Stimulated activated naive CD8-positive, alpha-beta T cell treated with anti-CD3 and anti-CD28 coated beads, Interleukin-15, amount 100 ng/mL, for 72 hours (primary cell): ENCODE data around the gene RNF224.
"Not testable (repeated sequence)": the region's sequence is repeated elsewhere in the genome, so short reads cannot be mapped to it uniquely, and the experiment has no call there.

Source experiments
- ATAC-seq: fragments of 150-1000 bp; cut with Tn5 transposase; 2 replicates; pipeline ENCODE4 v1.10.0; 2021; ENCODE audit warnings: mild to moderate bottlenecking, moderate library complexity
- DNase-seq, 2 donors: peaks; one replicate each; pipeline ENCODE4 v3.0.0; 2021 to 2022
- H3K27ac Mint-ChIP-seq, 2 donors: one replicate each; pipeline ENCODE4 v1.8.0; 2022; ENCODE audit warnings: mild to moderate bottlenecking in 2 of 2, mixed read lengths in 2 of 2, moderate library complexity in 2 of 2
- H3K27me3 Mint-ChIP-seq: one replicate; pipeline ENCODE4 v1.8.0; 2022; ENCODE audit warnings: mixed read lengths
- H3K4me1 Mint-ChIP-seq: one replicate; pipeline ENCODE4 v1.8.0; 2022; ENCODE audit warnings: mild to moderate bottlenecking, mixed read lengths
- H3K4me3 Mint-ChIP-seq, 2 donors: one replicate each; pipeline ENCODE4 v1.8.0; 2022; ENCODE audit warnings: mild to moderate bottlenecking in 2 of 2, mixed read lengths in 2 of 2, moderate library complexity in 1 of 2
- H3K9me3 Mint-ChIP-seq, 2 donors: one replicate each; pipeline ENCODE4 v1.8.0; 2022; ENCODE audit warnings: mixed read lengths in 2 of 2

Gene RNF224

GRCh38 chr9:137256362-137256761 lies 29.1 kb downstream of the RNF224 start:
- DNase-seq (no peak), ATAC-seq (no peak)
- Mint-ChIP-seq H3K4me3 (peak overlapping the region; percentile 81 to 87), H3K27me3 (peaks cover 6% of the 10 kb centered on the region), H3K4me1 (peaks cover 24% of the 10 kb centered on the region), H3K27ac (no peak overlapping the region), H3K9me3 (no peaks in the 10 kb centered on the region)

- H3K27me3 Mint-ChIP-seq: peaks cover 6% of the 10 kb centered on the region
- no peak overlapping the region for H3K27ac Mint-ChIP-seq
- DNase-seq (no peak), ATAC-seq (no peak)
- peaks cover 29% of the 10 kb centered on the region for H3K4me1 Mint-ChIP-seq
- H3K4me3 Mint-ChIP-seq: peak overlapping the region; percentile 39 to 87
- H3K9me3 Mint-ChIP-seq: no peaks in the 10 kb centered on the region
Measured at GRCh38 chr9:137256856-137257255, 29.6 kb downstream of the RNF224 start.

DNA sequence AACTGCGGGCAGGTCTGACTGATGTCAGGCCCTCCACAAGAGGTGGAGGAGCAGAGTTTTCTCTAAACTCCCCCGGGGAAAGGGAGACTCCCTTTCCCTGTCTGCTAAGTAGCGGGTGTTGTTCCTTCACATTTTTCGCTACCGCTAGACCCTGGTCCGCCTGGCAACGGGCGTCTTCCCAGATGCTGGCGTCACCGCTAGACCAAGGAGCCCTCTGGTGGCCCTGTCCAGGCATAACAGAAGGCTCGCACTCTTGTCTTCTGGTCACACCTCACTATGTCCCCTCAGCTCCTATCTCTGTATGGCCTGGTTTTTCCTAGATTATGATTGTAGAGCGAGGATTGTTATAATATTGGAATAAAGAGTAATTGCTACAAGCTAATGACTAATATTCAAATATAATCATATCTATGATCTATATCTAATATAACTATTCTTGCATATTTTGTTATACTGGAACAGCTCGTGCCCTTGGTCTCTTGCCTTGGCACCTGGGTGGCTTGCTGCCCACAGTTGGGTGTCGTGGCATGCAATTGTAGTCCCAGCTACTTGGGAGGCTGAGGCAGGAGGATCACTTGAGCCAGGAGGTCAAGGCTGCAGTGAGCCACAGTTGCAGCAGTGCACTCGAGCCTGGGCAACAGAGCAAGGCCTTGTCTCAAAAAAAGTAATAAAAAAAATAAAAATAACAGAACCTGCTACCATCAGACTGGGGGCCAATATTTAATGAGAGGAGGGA lies 35.0 kb downstream of the RNF224 start:
- not testable (repeated sequence) for H3K27me3 Mint-ChIP-seq, H3K9me3 Mint-ChIP-seq, DNase-seq, H3K4me3 Mint-ChIP-seq, H3K4me1 Mint-ChIP-seq, ATAC-seq
- peak overlapping the region in 1 of 2 donors; percentile 34 for H3K27ac Mint-ChIP-seq

DNA sequence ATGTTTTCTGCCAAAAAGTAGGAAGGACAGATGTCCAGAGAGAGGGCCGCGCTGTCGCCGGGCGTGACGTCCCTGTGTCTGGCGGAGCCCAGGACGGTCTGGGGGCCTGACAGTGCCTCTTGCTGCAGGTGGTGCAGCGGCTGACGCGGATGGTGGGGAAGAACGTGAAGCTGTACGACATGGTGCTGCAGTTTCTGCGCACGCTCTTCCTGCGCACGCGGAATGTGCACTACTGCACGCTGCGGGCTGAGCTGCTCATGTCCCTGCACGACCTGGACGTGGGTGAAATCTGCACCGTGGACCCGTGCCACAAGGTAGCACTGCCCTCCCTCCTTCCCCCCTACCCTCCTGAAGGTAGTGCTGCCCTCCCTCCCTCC lies 35.6 kb downstream of the RNF224 start:
- DNase-seq (no peak), ATAC-seq (no peak)
- Mint-ChIP-seq H3K9me3 (no peaks in the 10 kb centered on the region), H3K4me3 (no peak overlapping the region), H3K27me3 (no peaks in the 10 kb centered on the region), H3K4me1 (peaks cover 10% of the 10 kb centered on the region), H3K27ac (peak overlapping the region in 1 of 2 donors; percentile 34)

DNA sequence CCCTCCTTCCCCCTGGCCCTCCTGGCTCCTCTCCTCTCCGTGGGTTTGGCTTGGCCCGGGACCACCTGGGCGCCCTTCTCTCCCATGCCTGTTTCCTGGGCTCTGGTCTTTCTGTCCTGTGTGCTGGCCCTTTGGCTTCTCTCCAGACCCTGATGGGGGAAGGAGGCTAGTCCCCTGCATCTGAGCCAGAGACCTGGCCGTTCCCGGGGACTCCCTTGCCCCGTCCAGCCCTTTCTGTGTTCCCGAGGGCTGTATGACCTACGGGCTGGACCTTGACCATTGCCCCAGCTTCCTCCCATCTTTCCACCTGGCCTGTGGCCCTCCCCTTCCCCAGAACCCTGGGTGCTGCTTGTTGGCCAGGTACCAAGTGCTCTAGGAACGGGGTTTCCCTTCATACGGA lies 36.2 kb downstream of the RNF224 start:
- no peaks in the 10 kb centered on the region for H3K27me3 Mint-ChIP-seq
- H3K27ac Mint-ChIP-seq: peak overlapping the region in 1 of 2 donors; percentile 72
- peaks cover 10% of the 10 kb centered on the region for H3K4me1 Mint-ChIP-seq
- DNase-seq (no peak), ATAC-seq (no peak)
- H3K9me3 Mint-ChIP-seq: no peaks in the 10 kb centered on the region
- H3K4me3 Mint-ChIP-seq: no peak overlapping the region

DNA sequence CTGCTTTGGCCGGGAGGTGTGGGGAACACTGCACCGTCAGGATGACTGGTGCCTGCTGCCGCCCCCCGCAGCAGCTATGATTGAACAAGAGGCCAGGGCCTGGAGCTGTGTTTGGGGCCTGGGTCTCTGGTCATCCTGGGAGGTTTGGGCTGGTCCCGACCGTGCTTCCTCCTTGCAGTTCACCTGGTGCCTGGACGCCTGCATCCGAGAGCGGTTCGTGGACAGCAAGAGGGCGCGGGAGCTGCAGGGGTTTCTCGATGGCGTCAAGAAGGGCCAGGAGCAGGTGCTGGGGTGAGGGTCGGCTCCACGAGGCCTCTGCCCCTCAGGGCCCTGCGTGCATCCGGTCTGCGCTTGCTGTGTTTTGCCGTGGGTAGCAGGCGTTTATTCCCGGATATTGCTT lies 36.8 kb downstream of the RNF224 start:
- no peaks in the 10 kb centered on the region for H3K27me3 Mint-ChIP-seq
- no peaks in the 10 kb centered on the region for H3K9me3 Mint-ChIP-seq
- no peak overlapping the region for H3K4me3 Mint-ChIP-seq
- no peak for DNase-seq
- no peak overlapping the region for H3K27ac Mint-ChIP-seq
- ATAC-seq: no peak
- H3K4me1 Mint-ChIP-seq: peaks cover 10% of the 10 kb centered on the region

DNA sequence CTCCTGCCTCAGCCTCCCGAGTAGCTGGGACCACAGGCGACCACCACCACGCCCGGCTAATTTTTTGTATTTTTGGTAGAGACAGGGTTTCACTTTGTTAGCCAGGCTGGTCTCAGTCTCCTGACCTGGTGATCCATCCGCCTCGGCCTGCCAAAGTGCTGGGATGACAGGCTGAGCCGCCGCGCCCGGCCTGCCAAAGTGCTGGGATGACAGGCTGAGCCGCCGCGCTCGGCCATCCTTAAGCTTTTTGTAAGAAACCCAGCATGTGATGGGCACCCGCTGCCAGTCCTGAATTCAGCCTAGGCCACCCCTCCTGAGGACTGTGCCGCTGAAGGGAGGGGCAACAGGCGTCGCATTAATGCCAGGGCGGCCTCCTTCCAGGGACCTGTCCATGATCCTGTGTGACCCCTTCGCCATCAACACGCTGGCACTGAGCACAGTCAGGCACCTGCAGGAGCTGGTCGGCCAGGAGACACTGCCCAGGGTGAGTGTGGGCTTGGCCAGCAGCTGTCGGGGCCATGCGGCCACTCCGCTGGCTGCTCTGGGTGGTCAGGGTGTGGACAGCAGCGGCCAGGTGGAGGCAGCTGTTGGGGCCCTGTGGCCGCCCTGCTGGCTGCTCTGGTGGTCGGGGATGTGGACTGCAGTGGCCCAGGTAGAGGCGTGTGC lies 38.3 kb downstream of the RNF224 start:
- no peaks in the 10 kb centered on the region for H3K9me3 Mint-ChIP-seq
- peaks cover 18% of the 10 kb centered on the region for H3K4me1 Mint-ChIP-seq
- peak overlapping the region in 1 of 2 donors; percentile 10 for H3K27ac Mint-ChIP-seq
- DNase-seq: no peak
- H3K27me3 Mint-ChIP-seq: no peaks in the 10 kb centered on the region
- no peak for ATAC-seq
- no peak overlapping the region for H3K4me3 Mint-ChIP-seq

- Mint-ChIP-seq H3K4me1 (peaks cover 22% of the 10 kb centered on the region), H3K27me3 (no peaks in the 10 kb centered on the region), H3K4me3 (no peak overlapping the region), H3K27ac (no peak overlapping the region), H3K9me3 (no peaks in the 10 kb centered on the region)
- DNase-seq (no peak), ATAC-seq (no peak)
Measured at GRCh38 chr9:137266162-137266527, 38.8 kb downstream of the RNF224 start.

- DNase-seq (no peak), ATAC-seq (peak; percentile 46)
- H3K4me3 Mint-ChIP-seq: no peak overlapping the region
- no peaks in the 10 kb centered on the region for H3K27me3 Mint-ChIP-seq
- H3K9me3 Mint-ChIP-seq: no peaks in the 10 kb centered on the region
- H3K27ac Mint-ChIP-seq: peak overlapping the region in 1 of 2 donors; percentile 51
- peaks cover 25% of the 10 kb centered on the region for H3K4me1 Mint-ChIP-seq
Measured at GRCh38 chr9:137266585-137267453, 39.5 kb downstream of the RNF224 start.

DNA sequence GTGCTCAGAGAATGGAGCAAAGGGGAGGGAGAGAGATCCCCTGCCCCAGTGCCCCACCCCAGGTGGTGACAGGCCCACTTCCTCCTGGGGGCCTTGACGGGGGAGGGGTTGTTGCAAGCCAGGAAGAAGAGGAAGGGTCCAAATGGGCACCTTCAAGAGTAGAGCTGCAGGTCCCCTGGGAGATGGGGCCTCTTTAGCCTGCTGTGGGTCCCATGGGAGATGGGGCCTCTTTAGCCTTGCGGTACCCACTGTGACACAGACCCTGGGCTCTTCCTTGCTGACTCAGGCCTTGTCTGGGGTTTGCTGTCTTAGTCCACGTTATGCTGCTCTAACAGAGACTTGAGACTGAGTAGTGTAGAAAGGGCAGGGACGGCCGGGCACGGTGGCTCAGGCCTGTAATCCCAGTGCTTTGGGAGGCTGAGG lies 40.6 kb downstream of the RNF224 start:
- no peaks in the 10 kb centered on the region for H3K9me3 Mint-ChIP-seq
- no peak for ATAC-seq

DNA sequence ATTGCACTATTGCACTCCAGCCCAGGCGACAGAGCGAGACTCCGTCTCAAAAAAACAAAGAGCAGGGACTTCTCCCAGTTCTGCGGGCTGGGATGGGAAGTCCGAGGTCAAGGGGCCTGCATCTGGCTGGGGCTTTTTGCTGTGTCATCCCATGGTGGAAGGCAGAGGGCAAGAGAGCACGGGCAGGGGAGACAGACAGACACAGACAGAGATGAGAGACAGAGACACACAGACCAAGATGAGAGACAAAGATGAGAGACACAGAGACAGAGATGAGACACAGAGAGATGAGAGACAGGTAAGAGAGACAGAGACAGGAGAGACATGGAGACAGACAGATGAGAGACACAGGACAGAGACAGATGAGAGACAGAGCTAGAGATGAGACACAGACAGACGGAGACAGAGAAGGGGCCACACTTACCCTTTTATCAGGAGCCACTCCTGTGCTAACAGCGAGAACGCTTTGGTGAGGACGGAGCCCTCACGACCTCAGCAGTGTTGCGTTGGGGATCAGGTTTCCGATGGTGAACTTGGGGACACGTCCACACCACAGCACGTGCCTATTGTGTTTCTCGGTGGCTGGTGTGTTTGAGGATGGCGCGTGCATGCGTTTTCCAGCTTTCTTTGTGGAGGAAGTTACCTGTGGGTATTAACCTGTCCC lies 41.4 kb downstream of the RNF224 start:
- H3K27ac Mint-ChIP-seq: no peak overlapping the region
- H3K4me3 Mint-ChIP-seq: no peak overlapping the region
- H3K9me3 Mint-ChIP-seq: no peaks in the 10 kb centered on the region
- H3K4me1 Mint-ChIP-seq: peaks cover 25% of the 10 kb centered on the region
- no peaks in the 10 kb centered on the region for H3K27me3 Mint-ChIP-seq
- DNase-seq (no peak), ATAC-seq (no peak)

More for the DNA sequence above, 40.6 kb downstream of the RNF224 start:
- Mint-ChIP-seq H3K27ac (peak overlapping the region in 1 of 2 donors; percentile 83), H3K4me3 (no peak overlapping the region), H3K27me3 (no peaks in the 10 kb centered on the region), H3K4me1 (peaks cover 25% of the 10 kb centered on the region)
- no peak for DNase-seq

- Mint-ChIP-seq H3K27ac (no peak overlapping the region), H3K9me3 (no peaks in the 10 kb centered on the region), H3K27me3 (no peaks in the 10 kb centered on the region), H3K4me1 (peaks cover 27% of the 10 kb centered on the region), H3K4me3 (no peak overlapping the region)
- DNase-seq (no peak), ATAC-seq (no peak)
Measured at GRCh38 chr9:137269231-137269772, 42.0 kb downstream of the RNF224 start.

DNA sequence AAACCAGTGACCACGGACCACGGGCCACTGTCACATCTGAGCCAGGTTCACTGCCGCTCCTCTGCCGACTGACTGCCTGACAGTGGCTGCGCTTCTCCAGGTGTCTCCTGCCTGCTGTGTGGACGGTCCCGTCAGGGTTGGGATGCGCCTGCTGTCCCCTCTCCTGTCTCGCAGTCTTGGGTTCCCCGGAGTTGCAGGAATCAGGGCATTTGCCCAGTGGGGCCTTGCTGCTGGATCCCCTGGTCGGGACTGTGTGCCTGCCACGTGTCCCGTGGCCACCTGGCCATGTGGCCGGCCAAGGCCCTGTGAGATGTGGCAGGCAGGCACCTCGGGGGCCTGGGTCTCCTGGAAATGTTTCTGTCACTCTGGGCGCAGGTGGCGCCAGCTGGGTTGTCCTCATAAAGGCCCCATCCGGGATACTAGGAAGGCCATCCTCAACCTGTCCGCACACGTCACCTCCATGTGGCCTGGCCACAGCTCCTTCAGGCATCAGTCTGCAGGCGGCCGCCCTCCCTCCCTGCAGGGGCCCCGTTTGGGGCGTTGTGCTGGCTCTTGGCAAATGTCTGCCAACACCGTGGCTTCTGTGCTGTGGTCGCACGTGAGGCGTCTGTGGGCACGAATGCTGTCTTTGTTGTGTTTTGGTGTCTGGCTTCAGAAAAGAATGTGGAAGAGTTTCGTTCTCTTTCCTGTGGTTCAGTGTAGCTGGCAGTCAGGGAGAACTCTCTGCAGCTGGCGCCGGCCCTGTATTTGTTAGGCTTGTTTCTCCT lies 43.8 kb downstream of the RNF224 start:
- H3K4me1 Mint-ChIP-seq: peaks cover 43% of the 10 kb centered on the region
- peak; percentile 60 for ATAC-seq

GRCh38 chr9:137271696-137272076 lies 44.4 kb downstream of the RNF224 start:
- Mint-ChIP-seq H3K4me3 (no peak overlapping the region), H3K27ac (no peak overlapping the region)
- no peak for DNase-seq

More for the DNA sequence above, 43.8 kb downstream of the RNF224 start:
- peak overlapping the region in 1 of 2 donors; percentile 74 for H3K27ac Mint-ChIP-seq
- H3K9me3 Mint-ChIP-seq: no peaks in the 10 kb centered on the region
- peak in 1 of 2 donors; percentile 44 for DNase-seq
- no peak overlapping the region for H3K4me3 Mint-ChIP-seq
- peaks cover 12% of the 10 kb centered on the region for H3K27me3 Mint-ChIP-seq

More at GRCh38 chr9:137271696-137272076, 44.4 kb downstream of the RNF224 start:
- Mint-ChIP-seq H3K4me1 (peaks cover 47% of the 10 kb centered on the region), H3K27me3 (peaks cover 15% of the 10 kb centered on the region), H3K9me3 (no peaks in the 10 kb centered on the region)
- no peak for ATAC-seq
